OCI-LY3 (cell line): ENCODE measurements around the gene TERB2.
"Not testable (repeated sequence)": the region's sequence is repeated elsewhere in the genome, so short reads cannot be mapped to it uniquely, and the experiment has no call there.

Source experiments
- EZH2phosphoT487 ChIP-seq: fragments of 200-600 bp; shearing (Covaris generic); IDR thresholded peaks from 2 replicates; pipeline ENCODE4 v1.6.1; 2018; ENCODE audit warnings: antibody characterized with exemption, mixed run types, low read depth
- TF ChIP-seq, protein P1 (sequence below): fragments of 200-600, 300-600 bp; sonication (generic); IDR thresholded peaks from 2 replicates; pipeline ENCODE4 v1.5.1; 2014; ENCODE audit warnings: antibody characterized with exemption, low read length, low read depth

DNA sequence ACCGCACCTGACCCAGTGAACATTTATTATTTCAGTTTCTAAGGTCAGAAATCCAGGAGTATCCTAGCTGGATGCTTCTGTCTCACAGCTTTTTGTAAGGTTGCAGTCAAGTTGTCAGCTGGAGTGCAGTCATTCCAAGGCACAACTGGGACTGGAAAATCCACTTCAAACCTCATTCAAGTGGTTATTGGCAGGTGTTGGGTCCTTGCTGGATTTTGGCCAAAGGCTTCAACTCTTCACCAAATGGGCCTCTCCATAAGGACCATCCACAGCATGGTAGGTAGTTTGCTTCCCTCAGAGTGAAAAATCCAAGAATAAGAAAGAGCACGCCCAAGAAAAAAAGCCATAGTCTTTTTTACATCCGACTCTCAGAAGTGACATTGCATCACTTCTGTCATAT is 19.7 kb downstream of the TERB2 start:
- TF ChIP-seq, protein P1, sequence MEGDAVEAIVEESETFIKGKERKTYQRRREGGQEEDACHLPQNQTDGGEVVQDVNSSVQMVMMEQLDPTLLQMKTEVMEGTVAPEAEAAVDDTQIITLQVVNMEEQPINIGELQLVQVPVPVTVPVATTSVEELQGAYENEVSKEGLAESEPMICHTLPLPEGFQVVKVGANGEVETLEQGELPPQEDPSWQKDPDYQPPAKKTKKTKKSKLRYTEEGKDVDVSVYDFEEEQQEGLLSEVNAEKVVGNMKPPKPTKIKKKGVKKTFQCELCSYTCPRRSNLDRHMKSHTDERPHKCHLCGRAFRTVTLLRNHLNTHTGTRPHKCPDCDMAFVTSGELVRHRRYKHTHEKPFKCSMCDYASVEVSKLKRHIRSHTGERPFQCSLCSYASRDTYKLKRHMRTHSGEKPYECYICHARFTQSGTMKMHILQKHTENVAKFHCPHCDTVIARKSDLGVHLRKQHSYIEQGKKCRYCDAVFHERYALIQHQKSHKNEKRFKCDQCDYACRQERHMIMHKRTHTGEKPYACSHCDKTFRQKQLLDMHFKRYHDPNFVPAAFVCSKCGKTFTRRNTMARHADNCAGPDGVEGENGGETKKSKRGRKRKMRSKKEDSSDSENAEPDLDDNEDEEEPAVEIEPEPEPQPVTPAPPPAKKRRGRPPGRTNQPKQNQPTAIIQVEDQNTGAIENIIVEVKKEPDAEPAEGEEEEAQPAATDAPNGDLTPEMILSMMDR: not testable (repeated sequence)
- TF ChIP-seq EZH2phosphoT487: not testable (repeated sequence)
